ENCODE data around the gene ECE1.

DNA sequence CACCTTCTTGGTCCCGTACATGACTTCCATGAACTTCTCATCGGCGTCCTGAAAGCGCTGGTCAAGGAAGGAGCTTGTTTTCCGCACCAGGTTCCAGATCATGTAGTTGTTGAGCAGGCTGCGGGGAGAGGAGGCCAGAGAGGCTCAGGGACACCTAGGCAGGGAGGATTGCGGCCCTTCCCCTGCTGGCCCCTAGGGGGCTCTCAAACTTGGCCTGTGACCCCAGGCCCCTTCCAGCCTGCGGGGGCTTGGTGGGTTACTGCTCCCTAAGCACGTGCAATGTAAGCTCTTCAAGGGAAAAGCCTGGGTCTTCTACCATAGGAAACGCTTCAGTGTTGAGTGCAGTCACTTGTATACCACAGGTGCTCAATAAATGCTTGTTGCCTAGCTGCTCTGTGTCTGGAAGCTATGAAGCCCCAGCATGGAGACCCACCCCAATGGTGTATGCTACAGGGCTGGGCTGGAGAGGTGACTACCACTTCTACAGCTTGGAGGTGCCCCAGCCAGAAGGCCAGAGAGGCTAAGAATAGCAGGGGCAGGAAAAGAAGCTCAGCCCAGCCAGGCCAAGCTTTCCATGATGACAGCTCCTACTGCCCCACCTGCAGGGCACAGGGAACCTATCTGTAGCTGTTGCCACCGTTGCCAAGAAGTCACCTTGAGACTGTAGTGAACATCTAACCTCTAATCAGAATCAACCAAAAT lies 45.1 kb downstream of the ECE1 start:
- TF ChIP-seq, protein P1, sequence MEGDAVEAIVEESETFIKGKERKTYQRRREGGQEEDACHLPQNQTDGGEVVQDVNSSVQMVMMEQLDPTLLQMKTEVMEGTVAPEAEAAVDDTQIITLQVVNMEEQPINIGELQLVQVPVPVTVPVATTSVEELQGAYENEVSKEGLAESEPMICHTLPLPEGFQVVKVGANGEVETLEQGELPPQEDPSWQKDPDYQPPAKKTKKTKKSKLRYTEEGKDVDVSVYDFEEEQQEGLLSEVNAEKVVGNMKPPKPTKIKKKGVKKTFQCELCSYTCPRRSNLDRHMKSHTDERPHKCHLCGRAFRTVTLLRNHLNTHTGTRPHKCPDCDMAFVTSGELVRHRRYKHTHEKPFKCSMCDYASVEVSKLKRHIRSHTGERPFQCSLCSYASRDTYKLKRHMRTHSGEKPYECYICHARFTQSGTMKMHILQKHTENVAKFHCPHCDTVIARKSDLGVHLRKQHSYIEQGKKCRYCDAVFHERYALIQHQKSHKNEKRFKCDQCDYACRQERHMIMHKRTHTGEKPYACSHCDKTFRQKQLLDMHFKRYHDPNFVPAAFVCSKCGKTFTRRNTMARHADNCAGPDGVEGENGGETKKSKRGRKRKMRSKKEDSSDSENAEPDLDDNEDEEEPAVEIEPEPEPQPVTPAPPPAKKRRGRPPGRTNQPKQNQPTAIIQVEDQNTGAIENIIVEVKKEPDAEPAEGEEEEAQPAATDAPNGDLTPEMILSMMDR (IDR thresholded peaks at IDR 0.05; ENCODE audit: insufficient read depth, low read length, poor library complexity, severe bottlenecking): peak; percentile 39
- no peak for TF ChIP-seq EZH2phosphoT487 (conservative IDR thresholded peaks at IDR 0.05; ENCODE audit: low read length)

All from SU-DHL-6 (cell line).